Measurements from ENCODE around the gene BAX.

GRCh38 chr19:49006905-49007304, 52.2 kb downstream of the BAX start:
- TF ChIP-seq POLR2A (IDR thresholded peaks at IDR 0.05) (no peak), CTCF (IDR thresholded peaks at IDR 0.05) (no peak)
